HK-2 (cell line): ENCODE data around the gene SLC1A6.
"Not testable (repeated sequence)": the region's sequence is repeated elsewhere in the genome, so short reads cannot be mapped to it uniquely, and the experiment has no call there.

Experiments
- DNase-seq: peaks from one replicate; pipeline ENCODE4 v3.0.0-alpha.2; 2018; ENCODE audit not compliant: unreplicated experiment

The SLC1A6 gene

GRCh38 chr19:14957464-14957863 lies 22.2 kb downstream of the SLC1A6 start:
- DNase-seq = no peak

- no peak for DNase-seq
Observed at GRCh38 chr19:14954071-14954655, 25.5 kb downstream of the SLC1A6 start.

GRCh38 chr19:14952767-14953166 lies 26.9 kb downstream of the SLC1A6 start:
- DNase-seq = no peak

- DNase-seq = no peak
Observed at GRCh38 chr19:14950421-14950820, 29.2 kb downstream of the SLC1A6 start.

GRCh38 chr19:14949876-14950275 lies 29.8 kb downstream of the SLC1A6 start:
- DNase-seq = no peak

GRCh38 chr19:14949413-14949812 lies 30.3 kb downstream of the SLC1A6 start:
- not testable (repeated sequence) for DNase-seq

- DNase-seq = no peak
Observed at GRCh38 chr19:14944456-14944855, 35.2 kb downstream of the SLC1A6 start.

- DNase-seq = no peak
Observed at GRCh38 chr19:14943601-14944000, 36.1 kb downstream of the SLC1A6 start.

- no peak for DNase-seq
Observed at GRCh38 chr19:14941189-14941588, 38.5 kb downstream of the SLC1A6 start, which contains the start of gene OR7C2. Gene OR7C2, plus strand, starts transcription at chr19:14941489. Its CDS starts 0 bp downstream, at chr19:14941489.

GRCh38 chr19:14940266-14940665 lies 39.4 kb downstream of the SLC1A6 start:
- DNase-seq = no peak

- DNase-seq = no peak
Observed at GRCh38 chr19:14933506-14933905, 46.2 kb downstream of the SLC1A6 start.

- no peak for DNase-seq
Observed at GRCh38 chr19:14916848-14917247, 62.8 kb downstream of the SLC1A6 start.

- no peak for DNase-seq
Observed at GRCh38 chr19:14915116-14915515, 64.5 kb downstream of the SLC1A6 start.

GRCh38 chr19:14906711-14907110 lies 73.0 kb downstream of the SLC1A6 start:
- DNase-seq = no peak

GRCh38 chr19:14901675-14902260 lies 77.9 kb downstream of the SLC1A6 start:
- no peak for DNase-seq
